ENCODE measurements around the gene PPP1R2. TPM values are rescaled to one million over a fixed set of nuclear protein-coding genes. Genes with fewer than 3 reads are reported as not detected.

Gene PPP1R2
- total and polyA plus RNA-seq, 2 of the 13 experiments (the other 11 are each of a cell fraction or from before 2014, with no cell fraction given): 36.5 to 86.5 TPM

GRCh38 chr3:195549931-195550519, 6.9 kb upstream of the PPP1R2 start (continued):
- TF ChIP-seq ARID4A (CRISPR knock-in tag; IDR thresholded peaks at IDR 0.05; ENCODE audit: borderline replicate concordance) (no peak), ZNF639 (CRISPR knock-in tag; conservative IDR thresholded peaks at IDR 0.05) (0 out of 2 replicates have a peak, but pooled peaks have one; percentile 46), EP300 (IDR thresholded peaks at IDR 0.05; ENCODE audit: low read depth in 2 of 2, low read length in 2 of 2) (no peak), EP300 (CRISPR knock-in tag; IDR thresholded peaks at IDR 0.05; ENCODE audit: borderline replicate concordance) (peak; percentile 29; the same call in 1 of the 2 replicates), KMT2A (CRISPR knock-in tag; IDR thresholded peaks at IDR 0.05) (no peak), SOX13 (IDR thresholded peaks at IDR 0.05) (no peak), SOX13 (CRISPR knock-in tag; conservative IDR thresholded peaks at IDR 0.05 in 1 of 2, IDR thresholded peaks at IDR 0.05 in 1 of 2) (peak in 1 of 2 experiments; percentile 45; a peak in 1 of 4 replicates), ZNF691 (CRISPR knock-in tag; IDR thresholded peaks at IDR 0.05; ENCODE audit: borderline replicate concordance, low read depth) (peak; percentile 37; the same call in 1 of the 2 replicates), USF2 (IDR thresholded peaks at IDR 0.05; ENCODE audit: low read depth, low read length) (peak; percentile 51), USF2 (CRISPR knock-in tag; IDR thresholded peaks at IDR 0.05; ENCODE audit: borderline replicate concordance) (peak; percentile 32; the same call in 1 of the 2 replicates), SALL2 (CRISPR knock-in tag; IDR thresholded peaks at IDR 0.05) (no peak), ZBTB25 (CRISPR knock-in tag; IDR thresholded peaks at IDR 0.05) (peak; percentile 43; the same call in 1 of the 2 replicates), ZNF329 (CRISPR knock-in tag; IDR thresholded peaks at IDR 0.05; ENCODE audit: low read depth) (no peak), NFIC (IDR thresholded peaks at IDR 0.05; ENCODE audit: low read length) (peak; percentile 24; the same call in 1 of the 2 replicates), TFE3 (CRISPR knock-in tag; IDR thresholded peaks at IDR 0.05) (peak; percentile 79), ZNF580 (CRISPR knock-in tag; IDR thresholded peaks at IDR 0.05; ENCODE audit: borderline replicate concordance, low read depth) (0 out of 2 replicates have a peak, but pooled peaks have one; percentile 22), ZSCAN12 (CRISPR knock-in tag; IDR thresholded peaks at IDR 0.05) (peak; percentile 93; the same call in 1 of the 2 replicates)
